GM12875 (cell line): ENCODE results near the gene MXRA7.

Experiments
- H3K4me3 ChIP-seq: one replicate; pipeline ENCODE4 v1.5.1; 2011; ENCODE audit warnings: low read depth, low read length, control low read depth
- CTCF ChIP-seq: IDR thresholded peaks from 2 replicates; pipeline ENCODE4 v1.5.1; 2011; ENCODE audit warnings: low read depth, mild to moderate bottlenecking, control low read depth, inconsistent platforms, low read length, moderate library complexity, borderline replicate concordance; ENCODE audit not compliant: insufficient read depth

Gene MXRA7

GRCh38 chr17:76710863-76711611 is at the start of gene MXRA7:
MXRA7 (minus strand) TSS chr17:76710965; CDS start chr17:76710946, 19 bp downstream.
- H3K4me3 ChIP-seq = no peak within 1 kb of the TSS
- TF ChIP-seq CTCF = no peak

- no peak for TF ChIP-seq CTCF
Observed at GRCh38 chr17:76758570-76758969, 47.8 kb upstream of the MXRA7 start.

GRCh38 chr17:76757256-76757655 is 46.5 kb upstream of the MXRA7 start:
- no peak overlapping the region for H3K4me3 ChIP-seq
- TF ChIP-seq CTCF = no peak

More at GRCh38 chr17:76758570-76758969, 47.8 kb upstream of the MXRA7 start:
- no peak overlapping the region for H3K4me3 ChIP-seq

- no peak for TF ChIP-seq CTCF
- H3K4me3 ChIP-seq = no peak overlapping the region
Observed at GRCh38 chr17:76755285-76755684, 44.5 kb upstream of the MXRA7 start.

- no peak for TF ChIP-seq CTCF
Observed at GRCh38 chr17:76753061-76753961, 42.5 kb upstream of the MXRA7 start.

GRCh38 chr17:76752006-76752405 is 41.2 kb upstream of the MXRA7 start:
- no peak for TF ChIP-seq CTCF
- no peak overlapping the region for H3K4me3 ChIP-seq

More at GRCh38 chr17:76753061-76753961, 42.5 kb upstream of the MXRA7 start:
- no peak overlapping the region for H3K4me3 ChIP-seq

- H3K4me3 ChIP-seq = no peak overlapping the region
- no peak for TF ChIP-seq CTCF
Observed at GRCh38 chr17:76751416-76751993, 40.7 kb upstream of the MXRA7 start.
